HepG2 (cell line): ENCODE results near the gene TLN1. TPM values are rescaled to one million over a fixed set of nuclear protein-coding genes. Genes with fewer than 3 reads are reported as not detected.
A peak's percentile ranks its signal among the peaks of the same experiment; 100 is the strongest.

Experiments
- GZF1 ChIP-seq: sonication (generic); formaldehyde crosslinking; IDR thresholded peaks from 2 replicates; pipeline ENCODE4 v1.5.1; 2020; ENCODE audit warnings: mild to moderate bottlenecking, missing genetic modification reagents
- MBNL3 ChIP-seq: fragments of 250-450 bp; sonication (Bioruptor Pico); conservative IDR thresholded peaks from 2 replicates; pipeline ENCODE4 v1.8.0; 2022; ENCODE audit warnings: mild to moderate bottlenecking, inconsistent platforms
- REST ChIP-seq, 2 experiments: IDR thresholded peaks; 2 replicates each; pipeline ENCODE4 v1.6.1; 2011 to 2012; ENCODE audit warnings: low read length in 2 of 2, borderline replicate concordance in 1 of 2, low read depth in 1 of 2, mild to moderate bottlenecking in 1 of 2, moderate library complexity in 1 of 2
- ZNF280D ChIP-seq: sonication (generic); formaldehyde crosslinking; IDR thresholded peaks from 2 replicates; pipeline ENCODE4 v1.5.1; 2020; ENCODE audit warnings: mild to moderate bottlenecking, missing genetic modification reagents
- ZNF510 ChIP-seq: sonication (generic); formaldehyde crosslinking; IDR thresholded peaks from 2 replicates; pipeline ENCODE4 v1.4.0; 2020; ENCODE audit warnings: low read depth, mild to moderate bottlenecking, missing genetic modification reagents
- polyA plus RNA-seq, 8 experiments: library from polyadenylated mRNA; depleted of rRNA in 3 of 8; stranded (reverse) in 7 of 8; unstranded in 1 of 8; fragments of >200 nt; fragmentation: Illumina TruSeq in 4 of 8; extraction: Trizol in 4 of 8; gene quantifications; 2 replicates each; pipeline versions ENCODE4 v1.2.1 to v1.2.3, GENCODE V29; 2011 to 2016; ENCODE audit warnings: low read depth in 4 of 8, missing spikeins in 1 of 8, mixed read lengths in 1 of 8; ENCODE audit not compliant: insufficient read depth in 1 of 8
- total RNA-seq, 5 experiments: library from RNA; depleted of rRNA; stranded (reverse); fragments of >200 nt; fragmentation: Illumina TruSeq; extraction: Trizol; gene quantifications; 2 replicates each; pipeline ENCODE4 v1.2.3, GENCODE V29; 2016; ENCODE audit warnings: low read depth in 1 of 5
- TF ChIP-seq, protein P1 (sequence below): sonication (generic); formaldehyde crosslinking; IDR thresholded peaks from 2 replicates; pipeline ENCODE4 v1.5.0; 2020; ENCODE audit warnings: mild to moderate bottlenecking, missing genetic modification reagents
- TF ChIP-seq, protein P2 (sequence below), 2 experiments: fragments of 450-650 bp in 1 of 2; sonication (generic) in 1 of 2; formaldehyde crosslinking in 1 of 2; IDR thresholded peaks; 2 replicates each; pipeline versions ENCODE4 v1.6.1 to v1.8.0; 2016 to 2022; ENCODE audit warnings: antibody characterized with exemption in 1 of 2, mild to moderate bottlenecking in 1 of 2, missing genetic modification reagents in 1 of 2

The TLN1 gene
- total and polyA plus RNA-seq, 2 of the 13 experiments (the other 11 are each of a cell fraction or from before 2014, with no cell fraction given): 35.2 to 51.8 TPM

DNA sequence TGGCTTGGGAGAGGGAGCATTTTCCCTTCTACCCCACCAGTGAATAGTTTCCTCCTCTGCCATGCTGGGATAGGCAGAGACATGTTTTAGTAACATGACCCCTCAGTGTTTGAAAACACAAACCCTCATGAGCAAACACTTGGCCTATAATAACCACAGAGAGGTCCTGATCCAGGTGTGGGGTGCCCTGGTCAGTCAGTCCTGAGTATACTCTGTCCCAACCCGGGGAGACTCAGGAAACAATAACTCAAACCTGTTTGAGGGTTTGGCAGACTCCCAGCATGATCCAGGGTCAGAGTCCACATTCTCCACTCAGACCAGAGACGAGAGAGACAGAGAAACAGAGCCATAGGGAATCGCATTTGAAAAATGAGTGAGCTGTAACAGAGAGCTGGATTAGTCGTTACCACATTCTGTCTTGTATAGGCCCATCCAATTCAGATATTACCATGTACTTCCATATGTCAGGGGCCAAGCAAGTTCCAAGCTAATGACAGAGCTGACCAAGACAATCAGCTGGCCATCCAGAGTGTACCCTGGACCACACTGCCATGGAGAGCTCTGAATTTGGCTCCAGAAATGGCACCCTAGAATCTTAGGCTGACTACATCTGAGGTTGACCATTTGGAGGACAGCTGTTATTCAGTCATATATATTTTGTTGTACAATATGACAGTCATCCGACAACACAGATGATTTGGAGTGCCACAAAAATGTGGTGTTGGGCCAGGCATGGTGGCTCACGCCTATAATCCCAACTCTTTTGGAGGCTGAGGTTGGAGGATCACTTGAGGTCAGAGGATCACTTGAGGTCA, 62.5 kb downstream of the TLN1 start (continued):
- TF ChIP-seq REST (IDR thresholded peaks at IDR 0.05; ENCODE audit: borderline replicate concordance in 1 of 2, low read depth in 1 of 2, low read length in 2 of 2) (no peak), ZNF280D (CRISPR knock-in tag) (no peak), MBNL3 (CRISPR knock-in tag) (no peak), ZNF510 (CRISPR knock-in tag) (no peak), GZF1 (CRISPR knock-in tag) (peak; percentile 99)
- TF ChIP-seq, protein P1, sequence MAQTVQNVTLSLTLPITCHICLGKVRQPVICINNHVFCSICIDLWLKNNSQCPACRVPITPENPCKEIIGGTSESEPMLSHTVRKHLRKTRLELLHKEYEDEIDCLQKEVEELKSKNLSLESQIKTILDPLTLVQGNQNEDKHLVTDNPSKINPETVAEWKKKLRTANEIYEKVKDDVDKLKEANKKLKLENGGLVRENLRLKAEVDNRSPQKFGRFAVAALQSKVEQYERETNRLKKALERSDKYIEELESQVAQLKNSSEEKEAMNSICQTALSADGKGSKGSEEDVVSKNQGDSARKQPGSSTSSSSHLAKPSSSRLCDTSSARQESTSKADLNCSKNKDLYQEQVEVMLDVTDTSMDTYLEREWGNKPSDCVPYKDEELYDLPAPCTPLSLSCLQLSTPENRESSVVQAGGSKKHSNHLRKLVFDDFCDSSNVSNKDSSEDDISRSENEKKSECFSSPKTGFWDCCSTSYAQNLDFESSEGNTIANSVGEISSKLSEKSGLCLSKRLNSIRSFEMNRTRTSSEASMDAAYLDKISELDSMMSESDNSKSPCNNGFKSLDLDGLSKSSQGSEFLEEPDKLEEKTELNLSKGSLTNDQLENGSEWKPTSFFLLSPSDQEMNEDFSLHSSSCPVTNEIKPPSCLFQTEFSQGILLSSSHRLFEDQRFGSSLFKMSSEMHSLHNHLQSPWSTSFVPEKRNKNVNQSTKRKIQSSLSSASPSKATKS (CRISPR knock-in tag): no peak
- TF ChIP-seq, protein P2, sequence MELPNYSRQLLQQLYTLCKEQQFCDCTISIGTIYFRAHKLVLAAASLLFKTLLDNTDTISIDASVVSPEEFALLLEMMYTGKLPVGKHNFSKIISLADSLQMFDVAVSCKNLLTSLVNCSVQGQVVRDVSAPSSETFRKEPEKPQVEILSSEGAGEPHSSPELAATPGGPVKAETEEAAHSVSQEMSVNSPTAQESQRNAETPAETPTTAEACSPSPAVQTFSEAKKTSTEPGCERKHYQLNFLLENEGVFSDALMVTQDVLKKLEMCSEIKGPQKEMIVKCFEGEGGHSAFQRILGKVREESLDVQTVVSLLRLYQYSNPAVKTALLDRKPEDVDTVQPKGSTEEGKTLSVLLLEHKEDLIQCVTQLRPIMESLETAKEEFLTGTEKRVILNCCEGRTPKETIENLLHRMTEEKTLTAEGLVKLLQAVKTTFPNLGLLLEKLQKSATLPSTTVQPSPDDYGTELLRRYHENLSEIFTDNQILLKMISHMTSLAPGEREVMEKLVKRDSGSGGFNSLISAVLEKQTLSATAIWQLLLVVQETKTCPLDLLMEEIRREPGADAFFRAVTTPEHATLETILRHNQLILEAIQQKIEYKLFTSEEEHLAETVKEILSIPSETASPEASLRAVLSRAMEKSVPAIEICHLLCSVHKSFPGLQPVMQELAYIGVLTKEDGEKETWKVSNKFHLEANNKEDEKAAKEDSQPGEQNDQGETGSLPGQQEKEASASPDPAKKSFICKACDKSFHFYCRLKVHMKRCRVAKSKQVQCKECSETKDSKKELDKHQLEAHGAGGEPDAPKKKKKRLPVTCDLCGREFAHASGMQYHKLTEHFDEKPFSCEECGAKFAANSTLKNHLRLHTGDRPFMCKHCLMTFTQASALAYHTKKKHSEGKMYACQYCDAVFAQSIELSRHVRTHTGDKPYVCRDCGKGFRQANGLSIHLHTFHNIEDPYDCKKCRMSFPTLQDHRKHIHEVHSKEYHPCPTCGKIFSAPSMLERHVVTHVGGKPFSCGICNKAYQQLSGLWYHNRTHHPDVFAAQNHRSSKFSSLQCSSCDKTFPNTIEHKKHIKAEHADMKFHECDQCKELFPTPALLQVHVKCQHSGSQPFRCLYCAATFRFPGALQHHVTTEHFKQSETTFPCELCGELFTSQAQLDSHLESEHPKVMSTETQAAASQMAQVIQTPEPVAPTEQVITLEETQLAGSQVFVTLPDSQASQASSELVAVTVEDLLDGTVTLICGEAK (IDR thresholded peaks at IDR 0.05): no peak
- TF ChIP-seq, protein P2 (CRISPR knock-in tag; IDR thresholded peaks at IDR 0.05): no peak
